Stimulated activated CD8-positive, alpha-beta memory T cell treated with anti-CD3 and anti-CD28 coated beads, Interleukin-4, amount 100 ng/mL, for 24 hours (primary cell): Measurements from ENCODE around the gene STAP2.

ENCODE experiments used
- DNase-seq: peaks from one replicate; pipeline ENCODE4 v3.0.0-alpha.2; 2020; ENCODE audit warnings: low read depth

Gene STAP2

GRCh38 chr19:4327252-4327876, 11.3 kb downstream of the STAP2 start:
- DNase-seq: peak; percentile 49

- DNase-seq: no peak
These were observed 11.8 kb downstream of the STAP2 start for GRCh38 chr19:4326837-4327251.

- no peak for DNase-seq
These were observed 12.3 kb downstream of the STAP2 start for GRCh38 chr19:4326215-4326836.

GRCh38 chr19:4324228-4324627, 14.4 kb downstream of the STAP2 start:
- no peak for DNase-seq

GRCh38 chr19:4323692-4324091, 14.9 kb downstream of the STAP2 start:
- no peak for DNase-seq

GRCh38 chr19:4322942-4323665, 15.5 kb downstream of the STAP2 start:
- no peak for DNase-seq

GRCh38 chr19:4320419-4320818, 18.2 kb downstream of the STAP2 start:
- no peak for DNase-seq

GRCh38 chr19:4319067-4319718, 19.4 kb downstream of the STAP2 start:
- DNase-seq: no peak

GRCh38 chr19:4318460-4318859, 20.2 kb downstream of the STAP2 start:
- DNase-seq: no peak

- DNase-seq: no peak
These were observed 21.7 kb downstream of the STAP2 start for GRCh38 chr19:4316956-4317355.

GRCh38 chr19:4313847-4314490, 24.7 kb downstream of the STAP2 start:
- no peak for DNase-seq

- no peak for DNase-seq
These were observed 28.1 kb downstream of the STAP2 start for GRCh38 chr19:4310247-4311121.

GRCh38 chr19:4305659-4306058, 33.0 kb downstream of the STAP2 start:
- DNase-seq: no peak

- no peak for DNase-seq
These were observed 33.4 kb downstream of the STAP2 start for GRCh38 chr19:4305257-4305612.

GRCh38 chr19:4304538-4305256, 33.9 kb downstream of the STAP2 start, which contains the start of gene FSD1:
Gene FSD1 (plus strand): TSS chr19:4304598. CDS start chr19:4304747, 149 bp downstream.
- peak; percentile 66 for DNase-seq

GRCh38 chr19:4303819-4304537, 34.6 kb downstream of the STAP2 start:
- DNase-seq: no peak

GRCh38 chr19:4302243-4302640, 36.4 kb downstream of the STAP2 start, which contains the start of gene TMIGD2:
Gene TMIGD2 (minus strand): TSS chr19:4302389. CDS start chr19:4302385, 4 bp downstream.
- no peak for DNase-seq

- no peak for DNase-seq
These were observed 36.9 kb downstream of the STAP2 start for GRCh38 chr19:4301590-4302242.

- DNase-seq: no peak
These were observed 38.0 kb downstream of the STAP2 start for GRCh38 chr19:4300589-4300988.
